Brain microvascular endothelial cell (primary cell): ENCODE data around the gene ABCB6.

Experiments
- DNase-seq: peaks from one replicate; pipeline ENCODE4 v3.0.0-alpha.2; 2020
- H3K27ac ChIP-seq: fragments of 250-450 bp; sonication (Bioruptor Pico); 2 replicates; pipeline ENCODE4 v1.5.1; 2020; ENCODE audit warnings: mild to moderate bottlenecking, moderate library complexity
- H3K27me3 ChIP-seq: fragments of 250-450 bp; sonication (Bioruptor Pico); replicated peaks from 2 replicates; pipeline ENCODE4 v1.5.1; 2020; ENCODE audit warnings: mild to moderate bottlenecking
- H3K36me3 ChIP-seq: fragments of 250-450 bp; sonication (Bioruptor Pico); replicated peaks from 2 replicates; pipeline ENCODE4 v1.5.1; 2020; ENCODE audit warnings: mild to moderate bottlenecking
- H3K4me3 ChIP-seq: 2 replicates; pipeline ENCODE4 v1.5.1; 2011; ENCODE audit warnings: low read depth, mild to moderate bottlenecking, control low read depth, low read length, moderate library complexity
- in situ Hi-C: cut with HindIII; loops from 2 replicates; pipeline ENCODE4 v1.10.0; 2017; ENCODE audit warnings: low sequenced_read_pairs, low pct_ligation_motif_present
- TF ChIP-seq, protein P1 (sequence below): IDR thresholded peaks from 2 replicates; pipeline ENCODE4 v1.5.1; 2011; ENCODE audit warnings: low read depth, mild to moderate bottlenecking, moderate library complexity, low read length, control low read depth, inconsistent platforms; ENCODE audit errors: missing control alignments

The ABCB6 gene

DNA sequence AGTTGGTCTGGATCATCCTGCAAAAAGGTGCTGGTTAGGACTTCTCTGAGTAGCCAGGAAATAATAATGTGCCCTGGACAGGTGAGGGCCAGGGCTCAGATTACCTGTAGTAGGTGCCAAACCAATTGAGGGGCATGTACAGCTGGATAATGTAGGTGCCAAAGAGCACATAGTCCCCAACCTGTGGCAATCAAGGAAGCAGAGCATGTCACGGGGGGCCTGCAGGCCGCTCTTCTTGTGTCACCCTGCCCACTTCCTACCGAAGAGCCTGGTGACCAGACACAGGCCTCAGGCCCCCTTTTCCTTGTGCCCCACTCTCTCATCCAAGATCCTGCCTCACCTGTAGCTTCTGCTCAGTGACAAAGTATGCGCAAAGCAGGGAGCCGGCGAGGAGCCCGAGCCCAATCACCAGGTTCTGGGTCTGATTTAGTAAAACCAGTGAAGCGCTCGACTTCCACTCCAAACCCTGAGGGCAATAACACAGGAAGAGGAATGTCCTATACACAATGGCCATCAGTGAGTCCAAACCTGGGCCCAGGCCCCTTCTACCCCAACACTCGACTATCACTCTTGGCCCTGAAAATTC, 5.2 kb downstream of the ABCB6 start:
- DNase-seq: no peak
- TF ChIP-seq, protein P1, sequence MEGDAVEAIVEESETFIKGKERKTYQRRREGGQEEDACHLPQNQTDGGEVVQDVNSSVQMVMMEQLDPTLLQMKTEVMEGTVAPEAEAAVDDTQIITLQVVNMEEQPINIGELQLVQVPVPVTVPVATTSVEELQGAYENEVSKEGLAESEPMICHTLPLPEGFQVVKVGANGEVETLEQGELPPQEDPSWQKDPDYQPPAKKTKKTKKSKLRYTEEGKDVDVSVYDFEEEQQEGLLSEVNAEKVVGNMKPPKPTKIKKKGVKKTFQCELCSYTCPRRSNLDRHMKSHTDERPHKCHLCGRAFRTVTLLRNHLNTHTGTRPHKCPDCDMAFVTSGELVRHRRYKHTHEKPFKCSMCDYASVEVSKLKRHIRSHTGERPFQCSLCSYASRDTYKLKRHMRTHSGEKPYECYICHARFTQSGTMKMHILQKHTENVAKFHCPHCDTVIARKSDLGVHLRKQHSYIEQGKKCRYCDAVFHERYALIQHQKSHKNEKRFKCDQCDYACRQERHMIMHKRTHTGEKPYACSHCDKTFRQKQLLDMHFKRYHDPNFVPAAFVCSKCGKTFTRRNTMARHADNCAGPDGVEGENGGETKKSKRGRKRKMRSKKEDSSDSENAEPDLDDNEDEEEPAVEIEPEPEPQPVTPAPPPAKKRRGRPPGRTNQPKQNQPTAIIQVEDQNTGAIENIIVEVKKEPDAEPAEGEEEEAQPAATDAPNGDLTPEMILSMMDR: no peak
- Histone ChIP-seq H3K27ac (no peak overlapping the region), H3K36me3 (peaks cover 6% of the 10 kb centered on the region), H3K27me3 (no peaks in the 10 kb centered on the region), H3K4me3 (no peak overlapping the region)
- in situ Hi-C loops: no loop called here

DNA sequence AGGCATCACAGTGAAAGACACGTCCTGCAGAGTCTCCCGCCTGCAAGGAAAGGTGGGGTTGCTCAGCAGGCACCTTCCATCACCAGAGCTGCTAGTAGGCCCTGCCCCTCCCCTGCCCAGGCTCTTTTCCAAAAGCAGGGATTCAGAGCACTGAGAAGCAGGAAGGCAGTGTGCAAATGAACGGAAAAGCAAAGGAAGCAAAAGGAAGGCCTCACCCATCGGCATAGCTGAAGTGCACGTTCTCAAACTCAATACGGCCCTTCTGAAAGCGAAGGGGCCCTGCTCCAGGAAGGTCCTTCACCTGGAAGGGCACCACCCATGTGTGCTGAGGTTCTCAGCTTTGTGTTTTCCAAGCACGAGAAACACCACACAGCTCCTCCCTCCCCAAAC, 5.7 kb downstream of the ABCB6 start:
- TF ChIP-seq, protein P1: no peak
- no peaks in the 10 kb centered on the region for H3K27me3 ChIP-seq
- in situ Hi-C loops: no loop called here
- H3K36me3 ChIP-seq: peaks cover 9% of the 10 kb centered on the region
- H3K4me3 ChIP-seq: no peak overlapping the region
- DNase-seq: no peak
- no peak overlapping the region for H3K27ac ChIP-seq

DNA sequence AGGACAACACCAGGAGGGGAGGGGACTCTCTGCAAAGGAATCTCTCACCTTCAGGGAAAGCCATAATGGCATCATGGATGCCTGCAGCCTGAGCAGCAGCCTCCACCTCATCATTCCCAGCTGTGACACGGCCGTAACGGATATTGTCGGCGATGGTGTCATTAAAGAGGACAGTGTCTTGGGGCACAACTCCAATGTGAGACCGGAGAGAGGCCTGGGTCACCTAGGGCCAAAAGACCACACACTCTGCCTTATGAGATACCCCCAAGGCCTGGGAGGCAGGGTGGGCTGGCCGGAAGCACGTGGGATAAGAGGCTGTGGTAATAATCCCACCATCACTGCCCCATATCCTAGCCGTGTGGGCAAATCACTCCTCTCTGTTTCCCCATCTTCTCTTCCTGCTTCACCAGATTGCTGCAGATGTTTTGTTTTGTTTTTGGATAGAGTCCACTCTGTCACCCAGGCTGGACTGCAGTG, 7.8 kb downstream of the ABCB6 start:
- TF ChIP-seq, protein P1: no peak
- H3K27me3 ChIP-seq: no peaks in the 10 kb centered on the region
- peaks cover 9% of the 10 kb centered on the region for H3K36me3 ChIP-seq
- no peak overlapping the region for H3K4me3 ChIP-seq
- in situ Hi-C loops: no loop called here
- H3K27ac ChIP-seq: no peak overlapping the region
- no peak for DNase-seq

GRCh38 chr2:219210196-219210885, 8.4 kb downstream of the ABCB6 start:
- TF ChIP-seq, protein P1: no peak
- Histone ChIP-seq H3K4me3 (no peak overlapping the region), H3K36me3 (peaks cover 9% of the 10 kb centered on the region), H3K27me3 (no peaks in the 10 kb centered on the region), H3K27ac (no peak overlapping the region)
- in situ Hi-C loops: no loop called here
- DNase-seq: no peak

DNA sequence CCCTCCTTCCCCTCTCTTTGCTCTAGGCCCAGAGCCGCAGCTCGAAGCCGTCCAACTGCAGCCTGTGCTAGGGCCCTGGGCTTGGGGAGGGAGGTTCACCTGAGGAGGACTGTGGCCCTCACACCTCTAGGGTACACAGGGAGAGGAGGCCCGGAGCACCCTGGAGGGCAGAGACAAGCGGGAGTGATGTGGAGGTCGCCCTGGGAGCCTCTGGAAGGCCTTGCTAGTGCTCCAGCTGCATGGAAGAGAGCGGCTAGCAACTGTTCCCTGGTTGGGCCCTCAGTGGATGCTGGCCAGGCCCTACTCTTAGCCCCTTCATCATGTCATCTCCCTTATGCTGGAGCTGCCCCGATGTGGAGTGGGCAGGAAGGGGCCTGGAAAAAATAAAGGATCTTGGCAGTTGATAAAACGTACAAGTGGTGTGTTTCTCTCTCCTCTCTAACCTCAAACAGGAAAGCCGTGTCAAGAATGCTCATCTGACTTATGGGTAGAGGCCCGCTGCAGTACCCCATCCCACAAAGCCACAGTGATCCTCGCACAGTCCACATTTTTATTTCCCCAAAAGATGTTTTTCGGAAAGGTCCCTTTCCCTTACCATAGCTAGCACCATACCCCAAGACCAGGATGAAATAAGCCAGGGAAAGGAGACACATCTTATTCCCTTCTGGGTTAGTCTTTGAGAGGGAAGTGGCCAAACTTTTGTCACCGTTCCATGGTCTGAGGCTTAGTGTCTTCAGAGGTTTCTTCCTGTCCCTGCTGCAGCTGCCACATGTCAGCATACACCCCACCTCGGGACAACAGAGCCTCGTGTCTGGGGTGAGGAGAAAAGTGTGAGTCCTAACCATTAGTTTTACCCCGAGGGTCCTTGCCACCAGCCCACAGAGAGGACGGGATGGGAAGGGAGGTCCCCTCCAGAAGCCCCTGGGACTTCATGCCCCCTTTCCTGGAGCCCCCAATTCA, 9.2 kb downstream of the ABCB6 start:
- in situ Hi-C loops: no loop called here
- no peak overlapping the region for H3K27ac ChIP-seq
- TF ChIP-seq, protein P1: no peak
- no peaks in the 10 kb centered on the region for H3K27me3 ChIP-seq
- no peak overlapping the region for H3K4me3 ChIP-seq
- DNase-seq: no peak
- peaks cover 9% of the 10 kb centered on the region for H3K36me3 ChIP-seq
